ENCODE data around the gene RNF141.

GRCh38 chr11:10558288-10558687 is 17.3 kb upstream of the RNF141 start:
- no peak for TF ChIP-seq CTCF (IDR thresholded peaks at IDR 0.05)
- TF ChIP-seq POLR2A (IDR thresholded peaks at IDR 0.05), result no peak

Measured in ovary (tissue), 3 donors.